MM.1S (cell line): ENCODE data around the gene RPTOR.
A peak's percentile ranks its signal among the peaks of the same experiment; 100 is the strongest.

Experiments used
- DNase-seq: peaks from one replicate; pipeline ENCODE4 v3.0.0-alpha.2; 2015
- H2AFZ ChIP-seq: fragments of 300-600 bp; sonication (generic); 2 replicates; pipeline ENCODE4 v1.6.0; 2016; ENCODE audit warnings: antibody characterized with exemption, low read length
- H3F3A ChIP-seq: fragments of 300-600 bp; sonication (generic); 2 replicates; pipeline ENCODE4 v1.6.1; 2016; ENCODE audit warnings: mild to moderate bottlenecking, antibody characterized with exemption, low read length, moderate library complexity, mixed read lengths; ENCODE audit not compliant: insufficient read depth
- H3K27ac ChIP-seq: fragments of 300-600 bp; sonication (generic); 2 replicates; pipeline ENCODE4 v1.5.1; 2016; ENCODE audit warnings: mild to moderate bottlenecking, low read length
- H3K27me3 ChIP-seq: fragments of 300-600 bp; sonication (generic); replicated peaks from 2 replicates; pipeline ENCODE4 v1.6.0; 2016; ENCODE audit warnings: low read length; ENCODE audit not compliant: insufficient read depth
- H3K36me3 ChIP-seq: fragments of 300-600 bp; sonication (generic); replicated peaks from 2 replicates; pipeline ENCODE4 v1.6.1; 2016; ENCODE audit warnings: mild to moderate bottlenecking, low read length, mixed read lengths; ENCODE audit not compliant: insufficient read depth
- H3K4me1 ChIP-seq: fragments of 300-600 bp; sonication (generic); 2 replicates; pipeline ENCODE4 v1.6.1; 2016; ENCODE audit warnings: low read length, mixed read lengths
- H3K4me2 ChIP-seq: fragments of 300-600 bp; sonication (generic); 2 replicates; pipeline ENCODE4 v1.6.0; 2016; ENCODE audit warnings: low read depth, low read length
- H3K4me3 ChIP-seq: fragments of 300-600 bp; sonication (generic); 2 replicates; pipeline ENCODE4 v1.5.1; 2016; ENCODE audit warnings: low read length, mixed read lengths
- H3K79me2 ChIP-seq: fragments of 300-600 bp; sonication (generic); 2 replicates; pipeline ENCODE4 v1.6.1; 2016; ENCODE audit warnings: mixed run types, low read length, mixed read lengths
- H3K9ac ChIP-seq: fragments of 300-600 bp; sonication (generic); 2 replicates; pipeline ENCODE4 v1.6.1; 2016; ENCODE audit warnings: low read length, mixed read lengths
- H3K9me2 ChIP-seq: fragments of 300-600 bp; sonication (generic); replicated peaks from 2 replicates; pipeline ENCODE4 v1.6.1; 2016; ENCODE audit warnings: mild to moderate bottlenecking, low read length, mixed read lengths; ENCODE audit not compliant: insufficient read depth
- H3K9me3 ChIP-seq: fragments of 300-600 bp; sonication (generic); replicated peaks from 2 replicates; pipeline ENCODE4 v1.6.1; 2016; ENCODE audit warnings: mild to moderate bottlenecking, low read length, mixed read lengths; ENCODE audit not compliant: insufficient read depth
- H4K20me1 ChIP-seq: fragments of 300-600 bp; sonication (generic); 2 replicates; pipeline ENCODE4 v1.6.1; 2016; ENCODE audit warnings: mild to moderate bottlenecking, low read length, moderate library complexity, mixed read lengths; ENCODE audit not compliant: insufficient read depth
- EZH2 ChIP-seq: fragments of 300-600 bp; sonication (generic); optimal IDR thresholded peaks from 2 replicates; pipeline ENCODE3; 2017; ENCODE audit warnings: low read depth, mild to moderate bottlenecking, antibody characterized with exemption, low read length, mixed read lengths
- EZH2phosphoT487 ChIP-seq: fragments of 300-600 bp; sonication (generic); IDR thresholded peaks from 2 replicates; pipeline ENCODE4 v1.6.1; 2018; ENCODE audit warnings: antibody characterized with exemption, low read length
- TF ChIP-seq, protein P1 (sequence below): fragments of 300-600 bp; sonication (generic); IDR thresholded peaks from 2 replicates; pipeline ENCODE4 v1.5.1; 2016; ENCODE audit warnings: antibody characterized with exemption, low read length, mixed read lengths

Gene RPTOR

DNA sequence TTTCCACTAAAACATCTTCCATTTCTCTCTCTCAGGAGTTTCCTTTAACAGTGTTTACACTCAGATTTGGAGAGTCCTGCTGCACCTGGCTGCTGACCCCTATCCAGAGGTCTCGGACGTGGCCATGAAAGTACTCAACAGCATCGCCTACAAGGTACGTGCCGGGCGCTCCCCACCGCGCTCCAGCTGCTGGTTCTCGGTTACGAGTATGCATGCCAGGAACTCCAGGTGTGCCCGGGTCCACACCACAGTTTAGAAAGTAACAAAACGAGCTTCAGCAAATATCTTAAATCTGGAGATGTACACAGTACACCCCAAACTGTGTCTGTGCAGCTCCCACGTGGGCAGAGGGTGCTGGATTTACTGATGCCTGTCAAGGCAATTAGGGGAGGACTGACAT is 364.1 kb downstream of the RPTOR start:
- Histone ChIP-seq H4K20me1 (no peaks in the 10 kb centered on the region), H3K9me2 (no peaks in the 10 kb centered on the region), H3K9ac (no peak overlapping the region), H3K27me3 (no peaks in the 10 kb centered on the region), H2AFZ (no peak overlapping the region), H3K4me1 (peaks cover 47% of the 10 kb centered on the region), H3K4me3 (no peak overlapping the region), H3K27ac (peak overlapping the region; percentile 97; the same call in 1 of the 2 replicates), H3K36me3 (no peaks in the 10 kb centered on the region), H3K79me2 (no peaks in the 10 kb centered on the region), H3K9me3 (no peaks in the 10 kb centered on the region), H3K4me2 (no peak overlapping the region), H3F3A (peaks cover 44% of the 10 kb centered on the region)
- DNase-seq = no peak
- no peak for TF ChIP-seq EZH2phosphoT487

DNA sequence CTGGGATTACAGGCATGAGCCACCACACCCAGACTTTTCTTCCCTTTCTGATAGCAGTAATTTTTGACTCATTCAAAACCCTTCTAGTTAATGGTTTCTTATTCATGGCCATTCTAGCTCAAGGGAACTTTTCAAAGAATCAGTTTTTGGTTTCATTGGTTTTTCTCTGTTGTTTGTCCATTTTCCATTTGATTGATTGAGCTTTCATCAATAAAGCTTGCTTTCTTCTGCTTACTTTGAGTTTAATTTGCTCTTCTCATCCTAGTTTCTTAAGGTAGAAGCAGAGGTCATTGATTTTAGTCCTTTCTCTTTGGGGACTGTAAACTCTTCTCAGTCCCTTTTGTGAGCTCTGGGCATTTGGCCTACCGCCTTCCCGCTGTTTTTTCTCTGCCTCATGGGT is 365.0 kb downstream of the RPTOR start:
- Histone ChIP-seq H3K36me3 (no peaks in the 10 kb centered on the region), H3K27me3 (no peaks in the 10 kb centered on the region), H3K4me1 (peaks cover 47% of the 10 kb centered on the region), H3K27ac (peak overlapping the region; percentile 97), H3K79me2 (no peaks in the 10 kb centered on the region), H3K9me2 (no peaks in the 10 kb centered on the region), H3K9ac (peak overlapping the region; percentile 63), H2AFZ (no peak overlapping the region), H3K9me3 (no peaks in the 10 kb centered on the region), H4K20me1 (no peaks in the 10 kb centered on the region), H3K4me3 (peak overlapping the region; percentile 32; the same call in 1 of the 2 replicates), H3F3A (peaks cover 44% of the 10 kb centered on the region), H3K4me2 (peak overlapping the region; percentile 65)
- TF ChIP-seq EZH2phosphoT487 (no peak), EZH2 (no peak)
- TF ChIP-seq, protein P1, sequence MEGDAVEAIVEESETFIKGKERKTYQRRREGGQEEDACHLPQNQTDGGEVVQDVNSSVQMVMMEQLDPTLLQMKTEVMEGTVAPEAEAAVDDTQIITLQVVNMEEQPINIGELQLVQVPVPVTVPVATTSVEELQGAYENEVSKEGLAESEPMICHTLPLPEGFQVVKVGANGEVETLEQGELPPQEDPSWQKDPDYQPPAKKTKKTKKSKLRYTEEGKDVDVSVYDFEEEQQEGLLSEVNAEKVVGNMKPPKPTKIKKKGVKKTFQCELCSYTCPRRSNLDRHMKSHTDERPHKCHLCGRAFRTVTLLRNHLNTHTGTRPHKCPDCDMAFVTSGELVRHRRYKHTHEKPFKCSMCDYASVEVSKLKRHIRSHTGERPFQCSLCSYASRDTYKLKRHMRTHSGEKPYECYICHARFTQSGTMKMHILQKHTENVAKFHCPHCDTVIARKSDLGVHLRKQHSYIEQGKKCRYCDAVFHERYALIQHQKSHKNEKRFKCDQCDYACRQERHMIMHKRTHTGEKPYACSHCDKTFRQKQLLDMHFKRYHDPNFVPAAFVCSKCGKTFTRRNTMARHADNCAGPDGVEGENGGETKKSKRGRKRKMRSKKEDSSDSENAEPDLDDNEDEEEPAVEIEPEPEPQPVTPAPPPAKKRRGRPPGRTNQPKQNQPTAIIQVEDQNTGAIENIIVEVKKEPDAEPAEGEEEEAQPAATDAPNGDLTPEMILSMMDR = no peak
- peak; percentile 38 for DNase-seq

DNA sequence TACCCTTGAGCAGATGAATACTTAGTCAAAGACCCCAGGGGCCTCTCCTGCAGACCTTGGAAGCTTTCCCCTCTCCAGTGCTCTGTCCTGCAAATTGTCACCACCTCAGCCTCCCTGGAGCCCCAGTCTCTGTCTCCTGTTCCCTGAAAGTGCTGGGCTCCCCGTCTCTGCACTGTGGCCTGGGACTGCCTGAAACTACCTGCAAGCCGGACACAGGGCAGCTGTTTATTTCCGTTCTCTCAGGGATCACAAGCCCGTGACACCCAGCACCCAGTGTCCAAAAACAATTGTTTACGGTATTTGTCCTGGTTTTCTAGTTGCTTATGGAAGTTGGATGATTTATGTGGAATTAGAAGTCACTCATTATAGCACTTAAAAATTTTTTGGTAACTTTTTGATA is 365.4 kb downstream of the RPTOR start:
- Histone ChIP-seq H3K27ac (peak overlapping the region; percentile 97), H3K9me3 (no peaks in the 10 kb centered on the region), H3F3A (peaks cover 44% of the 10 kb centered on the region), H3K4me2 (peak overlapping the region; percentile 65), H4K20me1 (no peaks in the 10 kb centered on the region), H3K9me2 (no peaks in the 10 kb centered on the region), H2AFZ (no peak overlapping the region), H3K9ac (peak overlapping the region; percentile 63), H3K4me3 (peak overlapping the region; percentile 32), H3K79me2 (no peaks in the 10 kb centered on the region), H3K36me3 (no peaks in the 10 kb centered on the region), H3K4me1 (peaks cover 47% of the 10 kb centered on the region), H3K27me3 (no peaks in the 10 kb centered on the region)
- DNase-seq = peak; percentile 37
- TF ChIP-seq, protein P1 = no peak
- no peak for TF ChIP-seq EZH2
- no peak for TF ChIP-seq EZH2phosphoT487

DNA sequence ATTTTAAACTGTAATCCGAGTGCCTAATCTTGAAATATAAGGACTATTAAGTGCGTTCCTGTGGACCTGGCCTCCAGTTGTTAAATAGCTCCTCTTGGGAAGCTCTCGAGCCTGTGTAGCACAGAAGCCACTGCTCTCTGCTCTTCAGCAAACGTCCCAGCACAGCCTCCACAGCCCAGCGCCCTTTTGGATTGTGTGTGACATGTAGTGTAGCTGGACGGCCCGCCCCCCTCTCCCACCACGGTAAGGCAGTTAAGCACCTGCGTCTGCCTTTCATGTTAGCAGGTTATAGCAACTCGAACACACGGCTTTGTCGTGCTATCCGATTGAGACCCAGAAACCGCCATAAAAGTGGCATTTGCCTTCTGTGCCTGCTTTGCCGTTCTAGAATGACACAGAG is 367.8 kb downstream of the RPTOR start:
- Histone ChIP-seq H3K9me3 (no peaks in the 10 kb centered on the region), H3K9ac (peak overlapping the region; percentile 43; the same call in 1 of the 2 replicates), H3F3A (peaks cover 44% of the 10 kb centered on the region), H3K4me1 (peaks cover 47% of the 10 kb centered on the region), H3K27me3 (no peaks in the 10 kb centered on the region), H3K79me2 (no peaks in the 10 kb centered on the region), H3K36me3 (no peaks in the 10 kb centered on the region), H3K4me2 (peak overlapping the region; percentile 45; the same call in 1 of the 2 replicates), H3K27ac (peak overlapping the region; percentile 97), H4K20me1 (no peaks in the 10 kb centered on the region), H3K9me2 (no peaks in the 10 kb centered on the region), H2AFZ (no peak overlapping the region), H3K4me3 (peak overlapping the region; percentile 3; the same call in 1 of the 2 replicates)
- DNase-seq = no peak
- TF ChIP-seq EZH2phosphoT487 = no peak
- no peak for TF ChIP-seq EZH2
- TF ChIP-seq, protein P1 = no peak
